A549 (cell line): ENCODE measurements around the gene SSX2IP.

ENCODE experiments used
- EP300 ChIP-seq, 2 experiments: fragments of >200 bp; sonication (Bioruptor Twin); formaldehyde crosslinking; IDR thresholded peaks; 2 replicates in 1 of 2; 3 replicates in 1 of 2; pipeline ENCODE4 v1.6.1; 2016 to 2017
- TF ChIP-seq, protein P1 (sequence below): fragments of >200 bp; sonication (Bioruptor Twin); formaldehyde crosslinking; IDR thresholded peaks from 3 replicates; pipeline ENCODE4 v1.5.1; 2016

GRCh38 chr1:84624876-84625275 is 65.4 kb downstream of the SSX2IP start:
- no peak for TF ChIP-seq EP300 (IDR thresholded peaks at IDR 0.05)
- TF ChIP-seq, protein P1, sequence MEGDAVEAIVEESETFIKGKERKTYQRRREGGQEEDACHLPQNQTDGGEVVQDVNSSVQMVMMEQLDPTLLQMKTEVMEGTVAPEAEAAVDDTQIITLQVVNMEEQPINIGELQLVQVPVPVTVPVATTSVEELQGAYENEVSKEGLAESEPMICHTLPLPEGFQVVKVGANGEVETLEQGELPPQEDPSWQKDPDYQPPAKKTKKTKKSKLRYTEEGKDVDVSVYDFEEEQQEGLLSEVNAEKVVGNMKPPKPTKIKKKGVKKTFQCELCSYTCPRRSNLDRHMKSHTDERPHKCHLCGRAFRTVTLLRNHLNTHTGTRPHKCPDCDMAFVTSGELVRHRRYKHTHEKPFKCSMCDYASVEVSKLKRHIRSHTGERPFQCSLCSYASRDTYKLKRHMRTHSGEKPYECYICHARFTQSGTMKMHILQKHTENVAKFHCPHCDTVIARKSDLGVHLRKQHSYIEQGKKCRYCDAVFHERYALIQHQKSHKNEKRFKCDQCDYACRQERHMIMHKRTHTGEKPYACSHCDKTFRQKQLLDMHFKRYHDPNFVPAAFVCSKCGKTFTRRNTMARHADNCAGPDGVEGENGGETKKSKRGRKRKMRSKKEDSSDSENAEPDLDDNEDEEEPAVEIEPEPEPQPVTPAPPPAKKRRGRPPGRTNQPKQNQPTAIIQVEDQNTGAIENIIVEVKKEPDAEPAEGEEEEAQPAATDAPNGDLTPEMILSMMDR: no peak
